ENCODE measurements around the gene ZBED2.

GRCh38 chr3:111627092-111627491 is 31.9 kb upstream of the ZBED2 start:
- no peak for TF ChIP-seq CTCF (tag by site-specific recombination; IDR thresholded peaks at IDR 0.05)
- TF ChIP-seq BCL11A (tag by site-specific recombination; IDR thresholded peaks at IDR 0.05; ENCODE audit: low read depth) = no peak
- TF ChIP-seq HOXA7 (CRISPR knock-in tag; IDR thresholded peaks at IDR 0.05; ENCODE audit: borderline replicate concordance) = no peak
- TF ChIP-seq ZNF37A (tag by site-specific recombination; IDR thresholded peaks at IDR 0.05) = no peak
- no peak for TF ChIP-seq PATZ1 (tag by site-specific recombination; IDR thresholded peaks at IDR 0.05)
- no peak for TF ChIP-seq ZSCAN23 (tag by site-specific recombination; IDR thresholded peaks at IDR 0.05)
- no peak for TF ChIP-seq TRIM28 (IDR thresholded peaks at IDR 0.05; ENCODE audit: borderline replicate concordance, low read length)
- TF ChIP-seq ZNF488 (tag by site-specific recombination; IDR thresholded peaks at IDR 0.05) = no peak
- no peak for TF ChIP-seq ZNF169 (tag by site-specific recombination; IDR thresholded peaks at IDR 0.05)
- TF ChIP-seq SETDB1 (IDR thresholded peaks at IDR 0.05; ENCODE audit: insufficient read length, low read length) = no peak
- no peak for TF ChIP-seq MYNN (tag by site-specific recombination; IDR thresholded peaks at IDR 0.05; ENCODE audit: borderline replicate concordance)
- TF ChIP-seq SP2 (tag by site-specific recombination; IDR thresholded peaks at IDR 0.05) = no peak
